Thyroid gland (tissue), 4 donors: ENCODE results near the gene SNX33.

Source experiments
- CTCF ChIP-seq, 6 experiments: fragments of 200-600 bp in 3 of 6; fragments of 450-650 bp in 3 of 6; sonication (generic) in 3 of 6; IDR thresholded peaks; one replicate each; pipeline ENCODE4 v1.5.1; 2016 to 2019; ENCODE audit warnings: antibody characterized with exemption in 6 of 6, mild to moderate bottlenecking in 2 of 6, inconsistent platforms in 1 of 6, moderate library complexity in 1 of 6
- POLR2A ChIP-seq, 2 donors: fragments of 450-650 bp; IDR thresholded peaks; one replicate each; pipeline ENCODE4 v1.6.1; 2017; ENCODE audit warnings: antibody characterized with exemption in 2 of 2, mild to moderate bottlenecking in 2 of 2, moderate library complexity in 1 of 2

- TF ChIP-seq POLR2A (IDR thresholded peaks at IDR 0.05): no peak
- TF ChIP-seq CTCF (IDR thresholded peaks at IDR 0.05): no peak
Observed at GRCh38 chr15:75646112-75646943, 1.4 kb upstream of the SNX33 start.
